ENCODE data around the gene ABHD13.

The ABHD13 gene

DNA sequence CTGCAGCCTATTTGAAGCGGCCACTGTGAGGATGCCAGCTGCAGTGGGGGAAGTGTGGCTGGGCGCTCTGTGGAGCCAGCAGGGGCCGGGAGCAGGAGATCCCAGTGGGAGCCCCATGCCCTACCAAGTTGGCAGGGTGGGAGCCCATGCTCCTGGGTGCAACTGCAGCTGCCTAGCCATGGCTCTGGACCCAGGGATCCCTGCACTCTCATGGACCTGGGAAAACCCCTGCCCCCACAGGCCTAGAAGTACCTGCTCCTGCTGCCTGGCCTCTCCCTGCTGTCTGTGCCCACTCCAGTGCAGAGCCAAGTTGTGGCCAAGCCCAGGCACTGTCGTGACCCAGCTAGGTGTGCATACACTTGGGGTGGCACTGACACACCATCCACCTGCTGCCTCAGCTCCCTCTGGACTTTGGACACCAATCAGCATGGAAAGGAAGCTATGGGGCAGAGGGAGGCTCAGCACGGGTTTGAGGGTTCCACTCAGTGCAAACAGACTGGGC, 23.7 kb upstream of the ABHD13 start:
- Histone ChIP-seq H3K79me2 (ENCODE audit: insufficient read depth, low read length) (no peaks in the 10 kb centered on the region), H3F3A (ENCODE audit: insufficient read depth, low read length) (no peaks in the 10 kb centered on the region), H2AFZ (ENCODE audit: low read length) (no peak overlapping the region), H3K4me1 (ENCODE audit: insufficient read depth, low read length, severe bottlenecking) (no peaks in the 10 kb centered on the region), H3K9me3 (ENCODE audit: low read length) (peaks cover 13% of the 10 kb centered on the region; the same call in 1 of the 2 replicates), H3K4me2 (ENCODE audit: low read length) (no peak overlapping the region), H3K4me3 (ENCODE audit: low read depth, low read length, poor library complexity, severe bottlenecking) (no peak overlapping the region), H4K20me1 (ENCODE audit: insufficient read depth, low read length) (no peaks in the 10 kb centered on the region), H3K9ac (ENCODE audit: low read length) (no peak overlapping the region), H3K36me3 (ENCODE audit: insufficient read depth, low read length) (no peaks in the 10 kb centered on the region), H3K27ac (ENCODE audit: low read depth, low read length, poor library complexity, severe bottlenecking) (no peak overlapping the region), H3K9me2 (ENCODE audit: low read depth, low read length) (no peaks in the 10 kb centered on the region), H3K27me3 (ENCODE audit: insufficient read depth, low read length) (no peaks in the 10 kb centered on the region)
- no peak for TF ChIP-seq EZH2 (IDR thresholded peaks at IDR 0.05; ENCODE audit: borderline replicate concordance, low read length)
- TF ChIP-seq, protein P1, sequence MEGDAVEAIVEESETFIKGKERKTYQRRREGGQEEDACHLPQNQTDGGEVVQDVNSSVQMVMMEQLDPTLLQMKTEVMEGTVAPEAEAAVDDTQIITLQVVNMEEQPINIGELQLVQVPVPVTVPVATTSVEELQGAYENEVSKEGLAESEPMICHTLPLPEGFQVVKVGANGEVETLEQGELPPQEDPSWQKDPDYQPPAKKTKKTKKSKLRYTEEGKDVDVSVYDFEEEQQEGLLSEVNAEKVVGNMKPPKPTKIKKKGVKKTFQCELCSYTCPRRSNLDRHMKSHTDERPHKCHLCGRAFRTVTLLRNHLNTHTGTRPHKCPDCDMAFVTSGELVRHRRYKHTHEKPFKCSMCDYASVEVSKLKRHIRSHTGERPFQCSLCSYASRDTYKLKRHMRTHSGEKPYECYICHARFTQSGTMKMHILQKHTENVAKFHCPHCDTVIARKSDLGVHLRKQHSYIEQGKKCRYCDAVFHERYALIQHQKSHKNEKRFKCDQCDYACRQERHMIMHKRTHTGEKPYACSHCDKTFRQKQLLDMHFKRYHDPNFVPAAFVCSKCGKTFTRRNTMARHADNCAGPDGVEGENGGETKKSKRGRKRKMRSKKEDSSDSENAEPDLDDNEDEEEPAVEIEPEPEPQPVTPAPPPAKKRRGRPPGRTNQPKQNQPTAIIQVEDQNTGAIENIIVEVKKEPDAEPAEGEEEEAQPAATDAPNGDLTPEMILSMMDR (IDR thresholded peaks at IDR 0.05; ENCODE audit: low read length), result no peak

DNA sequence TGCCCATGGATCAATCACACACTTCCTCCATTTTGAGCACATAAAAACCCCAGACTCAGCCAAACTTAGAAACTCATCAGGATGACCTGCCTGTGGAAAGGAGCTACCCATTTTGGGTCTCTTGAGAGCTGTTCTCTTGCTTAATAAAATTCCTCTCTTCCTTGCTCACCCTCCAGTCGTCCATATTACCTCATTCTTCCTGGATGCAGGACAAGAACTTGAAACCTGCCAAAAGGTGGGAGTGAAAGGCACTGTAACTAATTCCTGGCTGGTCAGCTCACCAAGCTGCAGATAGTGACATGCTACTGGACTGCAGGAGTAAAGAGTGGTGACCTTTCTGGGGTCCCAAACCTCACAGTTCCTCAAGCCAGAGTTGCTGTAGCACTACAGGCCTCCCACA, 23.0 kb upstream of the ABHD13 start:
- Histone ChIP-seq H3K9me3 (ENCODE audit: low read length) (peaks cover 13% of the 10 kb centered on the region; the same call in 1 of the 2 replicates), H3K4me2 (ENCODE audit: low read length) (no peak overlapping the region), H4K20me1 (ENCODE audit: insufficient read depth, low read length) (no peaks in the 10 kb centered on the region), H3K27ac (ENCODE audit: low read depth, low read length, poor library complexity, severe bottlenecking) (no peak overlapping the region), H3K9me2 (ENCODE audit: low read depth, low read length) (no peaks in the 10 kb centered on the region), H3K4me3 (ENCODE audit: low read depth, low read length, poor library complexity, severe bottlenecking) (no peak overlapping the region), H3F3A (ENCODE audit: insufficient read depth, low read length) (no peaks in the 10 kb centered on the region), H2AFZ (ENCODE audit: low read length) (no peak overlapping the region), H3K9ac (ENCODE audit: low read length) (no peak overlapping the region), H3K79me2 (ENCODE audit: insufficient read depth, low read length) (no peaks in the 10 kb centered on the region), H3K27me3 (ENCODE audit: insufficient read depth, low read length) (no peaks in the 10 kb centered on the region), H3K36me3 (ENCODE audit: insufficient read depth, low read length) (no peaks in the 10 kb centered on the region), H3K4me1 (ENCODE audit: insufficient read depth, low read length, severe bottlenecking) (no peaks in the 10 kb centered on the region)
- no peak for TF ChIP-seq EZH2 (IDR thresholded peaks at IDR 0.05; ENCODE audit: borderline replicate concordance, low read length)
- TF ChIP-seq, protein P1 (IDR thresholded peaks at IDR 0.05; ENCODE audit: low read length), result no peak

DNA sequence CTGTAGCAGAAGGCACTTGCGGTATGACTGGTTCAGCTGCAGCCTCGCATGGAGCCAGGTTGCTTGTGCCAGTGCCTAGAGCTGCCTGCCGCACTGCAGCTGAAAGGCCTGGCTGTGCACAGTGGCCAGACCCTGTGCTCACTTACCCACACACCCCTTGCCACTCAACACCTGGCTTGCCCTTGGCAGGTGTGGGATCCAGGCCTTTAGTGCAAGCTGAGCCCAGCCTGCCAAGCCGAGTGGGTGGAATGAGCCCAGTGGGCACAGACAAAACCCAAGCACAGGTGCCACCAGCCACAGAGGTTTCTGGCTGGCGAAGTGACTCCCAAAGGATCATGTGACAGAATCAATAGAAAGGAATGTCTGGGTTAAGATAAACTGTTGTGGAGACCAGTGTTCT, 22.3 kb upstream of the ABHD13 start:
- Histone ChIP-seq H3F3A (ENCODE audit: insufficient read depth, low read length) (no peaks in the 10 kb centered on the region), H3K4me2 (ENCODE audit: low read length) (no peak overlapping the region), H3K36me3 (ENCODE audit: insufficient read depth, low read length) (no peaks in the 10 kb centered on the region), H2AFZ (ENCODE audit: low read length) (no peak overlapping the region), H3K9ac (ENCODE audit: low read length) (no peak overlapping the region), H3K79me2 (ENCODE audit: insufficient read depth, low read length) (no peaks in the 10 kb centered on the region), H3K9me2 (ENCODE audit: low read depth, low read length) (no peaks in the 10 kb centered on the region), H3K9me3 (ENCODE audit: low read length) (peaks cover 13% of the 10 kb centered on the region; the same call in 1 of the 2 replicates), H3K27me3 (ENCODE audit: insufficient read depth, low read length) (no peaks in the 10 kb centered on the region), H3K27ac (ENCODE audit: low read depth, low read length, poor library complexity, severe bottlenecking) (no peak overlapping the region), H3K4me1 (ENCODE audit: insufficient read depth, low read length, severe bottlenecking) (no peaks in the 10 kb centered on the region), H4K20me1 (ENCODE audit: insufficient read depth, low read length) (no peaks in the 10 kb centered on the region), H3K4me3 (ENCODE audit: low read depth, low read length, poor library complexity, severe bottlenecking) (no peak overlapping the region)
- TF ChIP-seq, protein P1 (IDR thresholded peaks at IDR 0.05; ENCODE audit: low read length), result no peak
- no peak for TF ChIP-seq EZH2 (IDR thresholded peaks at IDR 0.05; ENCODE audit: borderline replicate concordance, low read length)
